ELR (cell line): ENCODE data around the gene ICE1.
"Not testable (repeated sequence)": the region's sequence is repeated elsewhere in the genome, so short reads cannot be mapped to it uniquely, and the experiment has no call there.

Experiments
- DNase-seq: peaks from one replicate; pipeline ENCODE4 v3.0.0-alpha.2; 2015; ENCODE audit warnings: low read depth

ICE1 gene

DNA sequence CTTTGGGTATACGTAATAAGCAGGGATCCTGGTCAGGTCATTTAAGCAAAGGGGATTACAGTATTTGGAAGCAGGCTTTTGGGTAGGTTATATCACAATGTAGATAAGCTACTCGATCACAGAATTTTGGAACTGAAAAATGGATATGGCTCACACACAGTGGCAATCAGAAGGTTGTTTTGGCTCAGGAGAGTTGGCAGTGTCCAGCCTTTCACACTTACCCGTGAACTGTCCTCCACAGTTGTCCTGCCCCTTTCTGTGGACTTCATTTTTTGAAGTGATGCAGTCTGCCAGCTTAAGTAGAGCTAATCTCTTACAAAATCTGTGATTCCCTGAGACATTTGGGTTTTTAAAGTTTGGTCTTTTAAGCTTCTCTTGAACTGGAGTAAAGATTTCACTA, 30.7 kb downstream of the ICE1 start:
- no peak for DNase-seq

DNA sequence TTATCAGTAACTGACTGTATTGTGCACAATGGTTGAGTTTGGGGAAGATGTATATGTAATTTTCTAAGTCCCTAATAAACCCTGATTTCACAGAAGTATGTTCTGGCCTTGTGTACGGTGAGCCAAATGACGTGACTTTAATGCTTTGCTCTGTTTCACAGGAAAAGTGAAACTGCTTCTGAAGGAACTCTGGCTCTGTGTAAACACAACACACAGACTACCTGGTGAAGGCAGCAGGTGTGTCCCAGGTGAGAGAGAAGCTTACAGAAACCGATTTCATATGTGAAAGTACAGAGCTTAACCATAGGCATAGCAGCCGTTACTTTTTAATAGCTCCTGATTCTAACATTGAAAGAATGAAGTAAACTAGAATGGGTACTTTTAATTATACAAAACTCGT, 31.9 kb downstream of the ICE1 start:
- DNase-seq: no peak

DNA sequence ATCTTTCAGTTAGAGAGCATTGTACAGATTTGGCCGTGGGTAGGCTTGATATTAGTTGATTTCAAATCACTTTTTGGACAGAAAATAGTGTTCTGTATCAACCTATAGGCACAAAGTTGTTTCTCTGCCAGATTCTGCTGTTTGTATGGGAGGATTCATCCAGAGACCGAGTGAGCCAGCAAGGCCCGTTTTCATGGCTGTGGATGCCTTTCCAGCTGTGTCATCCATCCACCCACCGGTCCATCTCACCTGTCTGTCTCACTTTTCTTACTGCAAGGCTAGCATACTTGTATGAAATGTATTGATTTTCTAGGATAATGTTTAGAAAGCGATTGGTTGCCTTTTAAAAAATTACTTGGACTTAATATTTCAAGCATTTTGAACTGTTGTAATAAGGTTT, 34.4 kb downstream of the ICE1 start:
- DNase-seq: no peak

DNA sequence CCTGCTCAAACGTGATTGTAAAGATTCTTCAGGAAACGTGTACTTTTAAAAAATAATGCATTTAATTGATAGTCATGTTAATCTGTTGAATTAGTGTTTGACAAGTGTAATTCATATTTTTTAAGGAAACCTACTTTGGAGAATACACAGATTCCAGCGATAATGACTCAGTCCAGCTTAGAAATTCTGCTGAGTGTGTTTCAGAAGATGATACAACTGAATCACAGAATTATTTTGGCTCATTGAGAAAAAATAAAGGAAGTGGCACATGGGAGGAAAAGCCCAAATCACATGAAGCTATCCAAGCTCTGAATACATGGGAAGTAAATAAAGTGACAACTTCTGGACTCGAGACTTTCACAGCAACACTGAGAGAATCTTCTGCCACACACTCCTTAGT, 37.8 kb downstream of the ICE1 start:
- no peak for DNase-seq

DNA sequence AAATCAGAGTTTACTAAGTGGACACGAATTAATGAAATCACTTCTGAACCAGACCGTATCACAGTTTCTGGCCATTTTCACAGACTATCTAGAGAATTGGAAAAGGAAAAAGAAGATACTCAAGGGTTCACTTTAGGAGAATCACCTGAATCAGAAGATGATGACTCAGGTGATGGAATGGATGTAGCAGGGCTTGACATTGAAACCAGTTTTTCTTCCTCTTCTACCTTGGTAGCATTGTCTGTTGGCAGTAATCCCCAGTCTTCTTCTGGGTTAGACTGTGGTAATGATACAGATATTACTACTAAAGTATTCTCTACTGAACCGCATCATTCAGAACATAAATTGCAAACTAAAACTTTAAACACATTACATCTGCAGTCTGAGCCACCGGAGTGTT, 38.5 kb downstream of the ICE1 start:
- no peak for DNase-seq

DNA sequence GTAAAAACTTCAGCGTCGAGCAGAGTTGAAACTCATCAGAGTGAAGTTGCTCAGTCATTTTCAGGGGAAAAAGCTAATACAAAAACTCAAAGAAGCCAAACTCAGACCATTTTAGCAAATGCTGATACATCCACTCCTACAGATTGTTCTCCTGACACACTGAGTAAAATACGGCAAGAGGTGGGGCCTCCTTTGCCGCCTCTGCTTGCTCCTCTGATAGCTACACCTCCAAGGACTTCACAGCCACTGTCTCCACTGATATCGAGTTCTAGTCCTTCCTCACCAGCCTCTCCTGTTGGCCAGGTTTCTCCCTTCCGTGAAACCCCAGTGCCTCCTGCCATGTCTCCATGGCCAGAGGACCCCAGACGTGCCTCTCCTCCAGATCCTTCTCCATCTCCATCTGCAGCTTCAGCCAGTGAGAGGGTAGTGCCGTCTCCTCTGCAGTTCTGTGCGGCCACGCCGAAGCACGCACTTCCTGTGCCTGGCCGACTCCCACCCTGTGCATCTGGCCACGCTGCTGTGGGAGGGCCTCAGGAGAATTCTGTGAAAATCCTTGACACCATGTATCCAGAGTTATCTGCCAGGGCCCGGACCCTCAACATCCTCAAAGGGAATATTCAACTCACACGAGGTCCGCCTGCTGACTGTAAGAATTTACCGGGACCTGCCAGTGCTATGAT, 41.7 kb downstream of the ICE1 start:
- DNase-seq: no peak

DNA sequence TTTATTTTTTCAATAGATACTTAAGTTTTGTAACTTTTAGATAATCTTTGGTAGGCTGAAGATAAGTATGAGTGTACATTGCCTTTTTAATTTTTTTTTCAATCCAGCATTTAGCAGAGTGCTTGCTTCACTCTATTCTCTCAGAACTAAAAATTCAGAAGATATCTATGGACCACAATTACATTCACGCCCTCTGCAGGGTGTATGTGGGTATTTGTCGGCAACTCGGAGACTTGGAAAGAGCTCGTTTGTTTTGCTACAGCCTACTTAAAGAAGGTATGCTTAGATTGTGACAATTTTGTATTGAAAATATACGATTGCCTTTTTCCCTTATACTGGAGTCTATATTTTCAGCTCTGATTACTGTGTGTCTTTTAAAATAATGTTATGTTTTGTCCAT, 43.8 kb downstream of the ICE1 start:
- DNase-seq: no peak

DNA sequence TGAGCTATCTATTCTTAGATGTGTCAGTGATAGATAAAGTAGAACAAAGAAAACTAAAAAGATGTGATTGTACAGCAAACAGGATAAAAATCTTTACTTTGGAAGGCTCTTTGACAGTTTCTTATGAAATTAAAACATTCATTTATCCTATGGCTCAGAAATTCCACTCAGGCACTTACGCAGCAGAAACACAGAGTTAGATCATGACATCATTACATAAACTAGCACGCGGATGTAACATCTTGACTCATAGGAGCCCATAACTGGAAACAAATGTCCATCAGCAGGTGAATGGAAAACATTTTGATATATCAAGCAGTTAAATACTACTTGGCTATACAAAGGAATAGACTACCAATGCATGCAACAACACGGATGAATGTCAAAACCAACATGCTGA, 45.3 kb downstream of the ICE1 start:
- no peak for DNase-seq

DNA sequence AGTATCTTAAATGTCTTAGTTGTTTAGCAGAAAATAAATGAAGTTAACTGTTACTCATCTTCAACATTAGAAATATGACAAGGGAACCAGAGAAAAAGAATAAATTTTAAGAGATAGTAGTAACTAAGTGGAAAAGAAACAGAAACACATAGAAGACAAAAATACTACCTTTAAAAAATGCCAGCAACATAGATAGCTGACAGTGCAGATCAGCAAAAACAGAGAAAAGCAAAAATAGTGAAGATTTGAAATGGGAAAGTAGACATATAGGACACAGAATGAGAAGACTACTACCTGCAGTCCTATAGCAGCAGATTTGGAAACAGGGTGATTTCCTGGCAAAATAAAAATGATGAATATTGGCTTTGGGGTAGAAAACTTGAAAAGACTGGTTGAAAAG, 48.5 kb downstream of the ICE1 start:
- DNase-seq: no peak

DNA sequence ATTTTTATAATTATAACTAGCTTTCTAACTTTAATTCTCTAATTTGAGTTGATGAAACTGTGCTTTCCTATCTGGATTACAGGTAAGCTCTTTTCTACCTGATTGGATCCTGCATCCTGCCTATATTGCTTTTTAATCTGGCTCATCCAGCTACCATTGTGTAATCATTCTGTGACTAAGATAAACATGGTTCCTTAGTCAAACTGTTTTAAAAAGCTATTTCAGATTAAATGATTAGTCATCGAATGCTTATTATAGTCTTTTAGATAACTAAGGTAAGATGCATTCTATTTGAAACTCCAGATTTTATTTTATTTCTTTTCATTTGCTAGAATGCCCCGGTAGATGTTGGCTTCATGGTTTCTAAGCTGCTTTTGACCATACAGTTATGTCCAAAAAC, 50.7 kb downstream of the ICE1 start:
- DNase-seq: peak; percentile 66

DNA sequence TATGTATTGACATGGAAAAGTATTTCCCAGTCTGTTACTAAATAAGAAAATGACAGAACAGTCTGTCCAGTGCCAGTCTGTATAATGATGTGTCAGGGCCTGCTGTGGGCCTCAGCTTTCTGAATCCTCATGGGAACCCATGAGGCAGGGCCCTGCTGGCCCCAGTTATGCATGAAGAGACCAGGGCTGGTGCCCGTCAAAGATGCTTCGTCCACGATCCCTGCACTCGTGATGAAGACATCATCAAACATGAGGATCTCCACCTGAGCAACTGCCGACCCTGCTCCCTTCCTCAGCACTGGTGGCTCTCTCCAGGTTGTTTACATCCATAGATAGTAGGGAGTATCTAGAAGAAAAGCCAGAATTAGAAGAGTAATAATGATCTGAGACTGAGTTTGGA, 52.5 kb downstream of the ICE1 start:
- DNase-seq: no peak

DNA sequence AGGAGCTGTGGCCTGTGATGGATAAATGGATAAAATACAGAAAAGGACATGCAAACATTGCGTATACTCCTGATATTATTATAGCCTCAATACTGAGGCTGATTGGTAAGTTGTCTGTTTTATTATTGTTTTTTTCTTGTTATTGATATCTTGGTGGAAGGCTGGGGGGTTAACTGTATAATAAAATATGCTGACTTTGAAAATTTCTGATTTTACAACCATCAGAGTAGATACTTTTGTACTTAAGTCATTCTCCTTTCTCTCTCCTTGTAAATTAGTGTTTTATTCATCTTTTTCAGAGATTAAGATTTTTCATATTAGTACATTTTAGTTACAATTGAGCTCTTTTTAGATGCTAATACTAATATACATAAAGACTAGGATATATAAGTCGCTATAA, 53.5 kb downstream of the ICE1 start:
- no peak for DNase-seq

DNA sequence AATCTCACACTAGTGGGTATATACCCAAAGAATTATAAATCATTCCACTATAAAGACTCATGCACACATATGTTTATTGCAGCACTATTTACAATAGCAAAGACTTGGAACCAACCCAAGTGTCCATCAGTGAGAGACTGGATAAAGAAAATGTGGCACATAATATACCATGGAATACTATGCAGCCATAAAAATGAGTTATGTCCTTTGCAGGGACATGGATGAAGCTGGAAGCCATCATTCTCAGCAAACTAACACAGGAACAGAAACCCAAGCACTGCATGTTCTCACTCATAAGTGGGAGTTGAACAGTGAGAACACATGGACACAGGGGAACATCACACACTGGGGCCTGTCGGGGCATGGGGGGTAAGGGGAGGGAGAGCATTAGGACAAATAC, 57.1 kb downstream of the ICE1 start:
- DNase-seq: not testable (repeated sequence)

DNA sequence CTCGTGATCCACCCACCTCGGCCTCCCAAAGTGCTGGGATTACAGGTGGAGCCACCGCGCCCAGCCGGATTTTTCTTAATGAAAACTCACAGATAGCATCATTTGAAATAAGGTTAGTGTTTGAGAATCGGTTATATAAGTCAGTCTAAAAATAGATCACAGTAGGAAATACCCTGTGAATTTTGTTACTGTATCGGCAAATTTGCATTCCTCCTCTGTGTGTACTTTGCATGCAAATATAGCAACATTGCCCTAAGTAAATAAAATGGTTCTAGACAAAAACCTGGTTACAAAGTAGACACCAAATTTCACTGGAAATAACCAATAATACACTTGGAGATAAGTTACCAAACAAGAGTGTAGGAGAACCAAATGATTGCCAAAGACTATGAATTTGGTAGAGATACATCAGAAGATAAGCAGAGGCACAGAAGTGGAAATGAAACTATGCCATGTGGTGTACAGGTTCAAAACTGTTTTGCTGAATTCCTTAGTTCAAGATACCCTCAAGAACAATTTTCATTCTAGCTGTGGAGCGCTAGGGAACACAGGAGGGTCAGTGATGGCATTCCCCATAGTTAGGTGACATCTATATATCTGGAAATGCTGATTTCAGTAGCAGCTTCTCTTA, 58.1 kb downstream of the ICE1 start:
- no peak for DNase-seq

DNA sequence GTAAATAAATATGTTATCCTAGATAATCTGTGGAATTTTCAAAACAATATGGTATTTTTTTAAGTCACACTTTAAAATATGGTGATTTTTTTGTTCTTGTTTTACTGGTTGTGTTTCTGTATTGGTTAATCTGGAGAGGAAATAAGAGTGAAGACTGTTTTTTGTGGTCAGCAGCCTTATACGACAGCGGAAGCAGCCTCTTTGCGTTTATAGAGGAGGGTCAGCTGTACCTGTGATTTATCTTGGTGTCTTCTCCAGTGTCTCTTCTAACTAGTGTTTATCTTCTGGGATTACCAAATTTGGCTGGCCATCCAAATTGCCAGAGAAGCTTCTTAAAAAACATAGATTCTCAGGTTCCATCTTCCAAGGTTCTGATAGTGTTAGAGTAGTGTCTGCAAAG, 58.7 kb downstream of the ICE1 start:
- DNase-seq: no peak

DNA sequence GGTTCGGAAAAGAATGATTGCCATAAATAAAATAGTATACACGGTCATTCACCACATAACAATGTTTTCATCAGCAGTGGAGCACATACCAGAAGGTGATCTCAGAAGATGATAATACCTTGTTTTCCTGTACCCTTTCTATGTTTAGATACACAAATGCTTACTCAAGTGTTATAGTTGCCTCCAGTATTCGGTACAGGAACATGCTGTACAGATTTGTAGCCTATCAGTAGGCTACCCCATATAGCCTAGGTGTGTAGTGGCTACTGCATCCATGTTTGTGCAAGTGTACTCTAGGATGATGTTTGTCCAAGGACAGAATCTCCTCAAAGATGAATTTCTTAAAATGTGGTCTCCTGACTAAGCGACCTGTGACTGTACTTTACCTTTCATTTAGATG, 59.2 kb downstream of the ICE1 start:
- DNase-seq: no peak

DNA sequence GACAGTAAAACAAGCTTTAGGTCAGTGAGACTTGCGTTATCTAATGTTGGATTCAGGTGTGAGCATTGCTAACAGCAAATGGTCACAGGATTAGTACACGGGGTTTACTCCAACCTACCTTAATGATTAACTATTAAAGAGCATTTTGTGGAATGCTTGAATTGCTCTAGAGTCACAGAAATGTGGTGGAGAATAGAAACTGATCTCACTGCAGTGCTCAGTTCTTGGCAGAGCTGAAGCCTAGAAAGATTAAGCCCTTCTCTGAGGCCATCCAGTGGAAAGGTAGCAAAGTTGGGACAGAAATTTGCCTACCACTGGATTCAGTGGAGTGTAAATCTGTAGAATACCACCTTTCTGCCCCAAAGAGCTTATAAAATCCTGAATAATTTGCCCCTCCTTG, 60.9 kb downstream of the ICE1 start:
- no peak for DNase-seq

DNA sequence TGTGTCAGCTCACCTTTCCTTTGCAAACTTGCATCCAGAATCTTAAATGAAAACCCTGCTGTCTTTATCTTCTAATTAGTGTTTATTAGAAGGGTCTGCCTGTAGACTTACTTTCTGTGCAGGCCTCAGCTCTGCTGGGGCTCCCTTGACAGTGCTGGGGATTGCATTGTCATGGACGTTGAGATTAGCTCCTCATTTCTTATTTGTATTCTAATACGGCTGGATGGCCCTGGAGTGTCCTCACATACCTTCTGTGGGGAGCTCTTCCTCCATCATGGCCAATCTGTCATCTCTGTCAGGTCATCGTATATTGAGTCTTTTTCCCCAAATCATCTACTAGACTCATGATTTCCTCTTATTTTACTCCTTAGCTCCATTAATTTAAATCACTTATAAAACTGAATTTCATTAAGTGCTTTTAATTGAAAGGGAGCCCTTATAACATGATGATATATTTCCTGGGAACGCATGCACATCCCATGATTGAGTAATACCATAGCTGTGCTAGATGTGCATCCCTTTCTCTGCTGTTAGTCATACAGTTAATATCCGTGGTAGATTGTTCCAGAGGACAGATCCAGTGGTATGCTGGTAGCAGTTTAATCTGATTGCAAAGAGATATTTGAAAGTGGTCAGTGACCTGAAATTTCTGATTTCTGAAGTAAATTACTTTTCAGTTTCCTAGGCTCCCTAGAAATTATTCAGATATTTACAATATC, 61.6 kb downstream of the ICE1 start:
- peak; percentile 73 for DNase-seq

DNA sequence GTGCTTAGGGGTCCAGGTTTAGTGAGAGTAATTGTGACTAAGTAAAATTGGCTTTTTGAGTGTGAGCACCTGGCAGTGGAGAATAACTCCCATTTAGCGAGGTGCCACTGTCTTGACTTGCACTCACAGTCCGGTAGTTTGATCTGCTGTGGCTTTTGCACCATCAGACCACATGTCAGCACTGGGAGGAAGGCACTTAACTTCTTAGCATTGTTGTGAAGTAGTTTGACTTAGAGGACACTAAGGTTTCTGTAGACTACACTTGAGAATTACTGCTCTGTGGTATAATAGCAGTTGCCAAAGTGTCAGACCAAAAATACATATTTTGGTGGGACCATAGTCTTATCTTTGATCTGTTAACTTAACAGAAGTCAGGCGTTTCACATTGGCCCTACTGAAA, 63.6 kb downstream of the ICE1 start:
- no peak for DNase-seq

DNA sequence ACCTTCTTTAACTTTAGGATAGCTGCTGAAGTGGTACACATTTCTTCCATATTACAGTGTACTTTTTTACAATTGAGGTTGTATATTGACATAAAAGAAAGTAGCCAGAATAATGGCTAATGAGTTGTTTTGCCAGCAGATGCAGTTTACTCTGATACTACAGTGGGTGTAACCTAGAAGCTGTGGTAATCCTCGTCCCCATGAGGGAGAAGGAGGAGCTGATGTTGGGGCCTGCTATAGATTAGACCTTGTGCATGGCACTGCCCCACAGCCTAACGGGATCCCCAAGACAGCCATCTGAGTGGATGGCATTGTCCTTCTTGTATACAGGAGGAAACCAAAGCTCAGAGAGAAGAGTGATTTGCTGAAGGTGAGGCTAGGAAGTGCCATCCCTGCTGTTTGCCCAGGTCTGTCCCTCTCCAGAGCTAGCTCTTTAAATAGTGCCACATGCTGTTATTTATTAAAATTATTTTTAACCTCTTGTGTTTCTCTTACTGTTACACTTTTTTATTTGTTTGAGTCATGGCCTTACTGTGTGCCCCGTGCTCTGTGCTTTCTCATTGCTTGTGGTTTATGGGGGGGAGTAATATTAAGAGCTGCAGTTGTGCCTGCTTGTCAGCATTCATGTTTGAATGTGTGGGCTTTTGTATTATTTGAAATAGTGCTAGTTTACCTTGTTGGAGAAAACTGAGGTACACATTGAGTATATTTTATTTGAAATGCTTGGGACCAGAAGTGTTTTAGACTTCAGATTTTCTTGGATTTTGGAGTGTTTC, 65.3 kb downstream of the ICE1 start:
- DNase-seq: no peak

DNA sequence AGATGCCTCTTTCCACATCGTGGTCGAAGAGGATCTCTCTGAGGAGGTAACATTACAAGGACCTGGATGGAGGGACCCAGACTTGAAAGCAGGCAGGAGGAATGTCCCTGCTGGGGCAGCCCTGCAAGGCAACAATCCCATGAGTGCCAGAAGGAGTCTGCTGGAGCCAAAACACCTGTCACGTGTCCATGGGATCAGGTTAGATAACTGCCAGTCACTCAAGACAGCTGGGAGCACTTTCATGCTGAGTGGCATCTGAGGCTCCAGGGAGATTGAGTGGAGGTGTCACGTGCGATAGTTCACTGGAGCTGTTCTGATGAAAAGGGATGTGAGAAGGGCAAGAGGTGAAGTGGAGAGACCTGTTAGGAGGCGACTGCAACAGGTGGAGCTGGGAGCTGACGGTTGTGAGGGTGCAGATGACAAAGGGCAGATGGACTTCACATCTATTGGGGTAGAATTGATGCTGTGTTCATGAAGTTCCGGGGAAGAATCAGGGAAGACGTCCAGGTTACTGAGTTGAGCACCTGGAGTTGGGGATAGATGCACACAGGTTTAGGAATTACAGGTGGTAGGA, 68.4 kb downstream of the ICE1 start:
- no peak for DNase-seq
